HEK293 (cell line): ENCODE measurements around the gene CUL1.
A peak's percentile ranks its signal among the peaks of the same experiment; 100 is the strongest.

Experiments
- CTCF ChIA-PET: fragments of 350-600 bp; formaldehyde crosslinking; extraction: SDS; loops from one replicate; lab custom pipeline; 2021; ENCODE audit warnings: antibody characterized with exemption; lab: Yijun Ruan, JAX
- POLR2A ChIA-PET: fragments of 300-600 bp; formaldehyde crosslinking; extraction: SDS; loops from one replicate; lab custom pipeline; 2020; ENCODE audit warnings: antibody characterized with exemption, inconsistent platforms; lab: Yijun Ruan, JAX
- H3K27ac ChIP-seq: fragments of 200-500 bp; sonication (Bioruptor generic); 2 replicates; pipeline ENCODE4 v1.5.1; 2014; ENCODE audit warnings: low read depth, low read length, control low read depth, inconsistent platforms; ENCODE audit errors: extremely low read depth
- H3K36me3 ChIP-seq, 2 experiments: fragments of 200-500 bp in 1 of 2; sonication (Bioruptor generic) in 1 of 2; 1 replicate in 1 of 2; 2 replicates in 1 of 2; pipeline ENCODE4 v1.5.1; 2014 to 2017; ENCODE audit warnings: inconsistent platforms in 2 of 2, low read length in 2 of 2; ENCODE audit not compliant: control insufficient read depth in 2 of 2, insufficient read depth in 1 of 2
- H3K4me1 ChIP-seq: fragments of 200-500 bp; sonication (Bioruptor generic); 2 replicates; pipeline ENCODE4 v1.5.1; 2014; ENCODE audit warnings: mild to moderate bottlenecking, low read length, inconsistent platforms; ENCODE audit not compliant: control insufficient read depth, insufficient read depth
- H3K4me3 ChIP-seq: 2 replicates; pipeline ENCODE4 v1.5.1; 2011; ENCODE audit warnings: low read depth, mild to moderate bottlenecking, control low read depth, low read length, moderate library complexity
- H3K9me3 ChIP-seq: fragments of 200-500 bp; sonication (Bioruptor generic); 2 replicates; pipeline ENCODE4 v1.5.1; 2014; ENCODE audit warnings: low read depth, low read length, inconsistent platforms; ENCODE audit not compliant: control insufficient read depth, insufficient read depth
- MYNN ChIP-seq: fragments of 450-650 bp; formaldehyde crosslinking; IDR thresholded peaks from 2 replicates; pipeline ENCODE4 v1.5.1; 2016; ENCODE audit warnings: missing biosample characterization, missing genetic modification characterization, borderline replicate concordance
- REPIN1 ChIP-seq: fragments of 450-650 bp; formaldehyde crosslinking; IDR thresholded peaks from 2 replicates; pipeline ENCODE4 v1.5.1; 2017; ENCODE audit warnings: missing biosample characterization, missing genetic modification characterization, low read depth
- SCRT1 ChIP-seq: fragments of 450-650 bp; formaldehyde crosslinking; IDR thresholded peaks from 2 replicates; pipeline ENCODE4 v1.5.1; 2016; ENCODE audit warnings: missing biosample characterization, missing genetic modification characterization, borderline replicate concordance
- SCRT2 ChIP-seq: fragments of 450-650 bp; formaldehyde crosslinking; IDR thresholded peaks from 2 replicates; pipeline ENCODE4 v1.5.1; 2016; ENCODE audit warnings: missing biosample characterization, missing genetic modification characterization
- YY2 ChIP-seq: fragments of 450-650 bp; formaldehyde crosslinking; IDR thresholded peaks from 2 replicates; pipeline ENCODE4 v1.5.1; 2016; ENCODE audit warnings: missing biosample characterization, missing genetic modification characterization
- ZBTB10 ChIP-seq: fragments of 450-650 bp; formaldehyde crosslinking; IDR thresholded peaks from 2 replicates; pipeline ENCODE4 v1.5.1; 2016; ENCODE audit warnings: missing biosample characterization, missing genetic modification characterization
- ZFP3 ChIP-seq: fragments of 450-650 bp; formaldehyde crosslinking; IDR thresholded peaks from 2 replicates; pipeline ENCODE4 v1.5.1; 2016; ENCODE audit warnings: low read depth, missing biosample characterization, missing genetic modification characterization
- ZNF10 ChIP-seq: fragments of 450-650 bp; formaldehyde crosslinking; IDR thresholded peaks from 2 replicates; pipeline ENCODE4 v1.5.1; 2017; ENCODE audit warnings: missing biosample characterization, missing genetic modification characterization
- ZNF280C ChIP-seq: fragments of 450-650 bp; formaldehyde crosslinking; IDR thresholded peaks from 2 replicates; pipeline ENCODE4 v1.5.1; 2016; ENCODE audit warnings: missing biosample characterization, missing genetic modification characterization
- ZNF433 ChIP-seq: fragments of 450-650 bp; formaldehyde crosslinking; IDR thresholded peaks from 2 replicates; pipeline ENCODE4 v1.5.1; 2016; ENCODE audit warnings: missing biosample characterization, missing genetic modification characterization, low read depth
- ZNF658 ChIP-seq: fragments of 450-650 bp; formaldehyde crosslinking; IDR thresholded peaks from 2 replicates; pipeline ENCODE4; 2016; ENCODE audit warnings: missing biosample characterization, missing genetic modification characterization
- ZNF660 ChIP-seq: fragments of 450-650 bp; IDR thresholded peaks from 2 replicates; pipeline ENCODE4 v1.5.1; 2018; ENCODE audit warnings: missing biosample characterization, mild to moderate bottlenecking, missing genetic modification characterization
- ZNF785 ChIP-seq: fragments of 450-650 bp; formaldehyde crosslinking; IDR thresholded peaks from 2 replicates; pipeline ENCODE4 v1.5.1; 2016; ENCODE audit warnings: missing biosample characterization, missing genetic modification characterization

Gene CUL1

GRCh38 chr7:148814922-148815559 lies 116.3 kb downstream of the CUL1 start:
- POLR2A ChIA-PET = interaction anchor here (1.7 kb wide), 1 partner anchor 68 kb away, joined by 4 read pairs; no protein-coding TSS in a partner anchor
- peaks cover 14 to 93% of the 10 kb centered on the region in 2 experiments for H3K36me3 ChIP-seq
- CTCF ChIA-PET = interaction anchor here (0.8 kb wide), 1 partner anchor 32 kb away, joined by 3 read pairs; no protein-coding TSS in a partner anchor

GRCh38 chr7:148815612-148816011 lies 116.9 kb downstream of the CUL1 start:
- peak; percentile 91 for TF ChIP-seq SCRT1 (tag by site-specific recombination)
- TF ChIP-seq ZFP3 = no peak
- peak; percentile 85 for TF ChIP-seq SCRT2 (tag by site-specific recombination)
- Histone ChIP-seq H3K27ac (no peak overlapping the region), H3K4me1 (no peaks in the 10 kb centered on the region), H3K36me3 (peaks cover 14 to 90% of the 10 kb centered on the region in 2 experiments), H3K4me3 (no peak overlapping the region), H3K9me3 (no peaks in the 10 kb centered on the region)
- POLR2A ChIA-PET = interaction anchor here (1.7 kb wide), 1 partner anchor 67 kb away, joined by 4 read pairs; no protein-coding TSS in a partner anchor
- CTCF ChIA-PET = interaction anchor here (0.8 kb wide), 1 partner anchor 31 kb away, joined by 3 read pairs; no protein-coding TSS in a partner anchor

More at GRCh38 chr7:148814922-148815559, 116.3 kb downstream of the CUL1 start:
- TF ChIP-seq ZNF10 (tag by site-specific recombination) = peak; percentile 53; the same call in 1 of the 2 replicates
- TF ChIP-seq ZBTB10 (tag by site-specific recombination) = no peak
- peak; percentile 46 for TF ChIP-seq SCRT2 (tag by site-specific recombination)
- TF ChIP-seq SCRT1 (tag by site-specific recombination) = peak; percentile 40; the same call in 1 of the 2 replicates
- TF ChIP-seq REPIN1 (tag by site-specific recombination) = no peak
- no peak overlapping the region for H3K4me3 ChIP-seq
- H3K4me1 ChIP-seq = no peaks in the 10 kb centered on the region
- H3K27ac ChIP-seq = no peak overlapping the region
- no peaks in the 10 kb centered on the region for H3K9me3 ChIP-seq

- TF ChIP-seq ZNF280C = no peak
- no peak for TF ChIP-seq ZNF10 (tag by site-specific recombination)
- no peak for TF ChIP-seq ZNF660
- no peak for TF ChIP-seq REPIN1 (tag by site-specific recombination)
- no peak for TF ChIP-seq ZNF433 (tag by site-specific recombination)
- TF ChIP-seq ZNF658 (tag by site-specific recombination) = no peak
- no peak for TF ChIP-seq YY2 (tag by site-specific recombination)
- TF ChIP-seq MYNN = no peak
- TF ChIP-seq ZNF785 (tag by site-specific recombination) = no peak
- TF ChIP-seq, all 188 proteins: peak for 0
- no peaks in the 10 kb centered on the region for H3K4me1 ChIP-seq
- ChIA-PET POLR2A (interaction anchor here (0.6 kb wide), 1 partner anchor 19 kb away, joined by 3 read pairs; no protein-coding TSS in a partner anchor), CTCF (interaction anchor here (0.7 to 2.1 kb wide), 4 partner anchors 8 to 146 kb away, joined by 3 to 4 read pairs (median 4); no protein-coding TSS in a partner anchor)
- no peak overlapping the region for H3K27ac ChIP-seq
- H3K4me3 ChIP-seq = no peak overlapping the region
- H3K9me3 ChIP-seq = no peaks in the 10 kb centered on the region
- peaks cover 7 to 58% of the 10 kb centered on the region in 2 experiments for H3K36me3 ChIP-seq
Observed at GRCh38 chr7:148819697-148820360, 121.1 kb downstream of the CUL1 start.
